ENCODE measurements around the gene ASAP2.

ASAP2 gene

GRCh38 chr2:9201185-9201891 lies 5.3 kb upstream of the ASAP2 start:
- H3K9me3 ChIP-seq (ENCODE audit: severe bottlenecking): no peaks in the 10 kb centered on the region
- no peak overlapping the region for H3K4me3 ChIP-seq (ENCODE audit: low read depth, low read length)
- no peak for TF ChIP-seq CTCF (IDR thresholded peaks at IDR 0.05; ENCODE audit: low read depth, low read length)
- H3K27ac ChIP-seq: no peak overlapping the region
- DNase-seq: no peak
- H3K36me3 ChIP-seq: no peaks in the 10 kb centered on the region
- no peaks in the 10 kb centered on the region for H3K27me3 ChIP-seq (ENCODE audit: insufficient read depth, low read depth, severe bottlenecking)

GRCh38 chr2:9203006-9203405 lies 3.6 kb upstream of the ASAP2 start:
- Histone ChIP-seq H3K27me3 (ENCODE audit: insufficient read depth, low read depth, severe bottlenecking) (no peaks in the 10 kb centered on the region), H3K27ac (no peak overlapping the region), H3K36me3 (no peaks in the 10 kb centered on the region), H3K4me3 (ENCODE audit: low read depth, low read length) (no peak overlapping the region), H3K9me3 (ENCODE audit: severe bottlenecking) (no peaks in the 10 kb centered on the region)
- no peak for TF ChIP-seq CTCF (IDR thresholded peaks at IDR 0.05; ENCODE audit: low read depth, low read length)
- no peak for DNase-seq

- Histone ChIP-seq H3K27ac (no peak overlapping the region), H3K27me3 (ENCODE audit: insufficient read depth, low read depth, severe bottlenecking) (no peaks in the 10 kb centered on the region), H3K36me3 (no peaks in the 10 kb centered on the region), H3K9me3 (ENCODE audit: severe bottlenecking) (no peaks in the 10 kb centered on the region), H3K4me3 (ENCODE audit: low read depth, low read length) (no peak overlapping the region)
- no peak for DNase-seq
- no peak for TF ChIP-seq CTCF (IDR thresholded peaks at IDR 0.05; ENCODE audit: low read depth, low read length)
Observed at GRCh38 chr2:9203876-9204275, 2.7 kb upstream of the ASAP2 start.

- TF ChIP-seq CTCF (IDR thresholded peaks at IDR 0.05; ENCODE audit: low read depth, low read length): no peak
- H3K9me3 ChIP-seq (ENCODE audit: severe bottlenecking): no peaks in the 10 kb centered on the region
- H3K27me3 ChIP-seq (ENCODE audit: insufficient read depth, low read depth, severe bottlenecking): no peaks in the 10 kb centered on the region
- DNase-seq: no peak
- no peak overlapping the region for H3K27ac ChIP-seq
- no peaks in the 10 kb centered on the region for H3K36me3 ChIP-seq
- no peak overlapping the region for H3K4me3 ChIP-seq (ENCODE audit: low read depth, low read length)
Observed at GRCh38 chr2:9204939-9205338, 1.7 kb upstream of the ASAP2 start.

GRCh38 chr2:9205486-9205885 lies 1.1 kb upstream of the ASAP2 start:
- no peaks in the 10 kb centered on the region for H3K9me3 ChIP-seq (ENCODE audit: severe bottlenecking)
- H3K27ac ChIP-seq: no peak overlapping the region
- no peaks in the 10 kb centered on the region for H3K27me3 ChIP-seq (ENCODE audit: insufficient read depth, low read depth, severe bottlenecking)
- no peaks in the 10 kb centered on the region for H3K36me3 ChIP-seq
- TF ChIP-seq CTCF (IDR thresholded peaks at IDR 0.05; ENCODE audit: low read depth, low read length): no peak
- no peak for DNase-seq
- peak overlapping the region; percentile 42 for H3K4me3 ChIP-seq (ENCODE audit: low read depth, low read length)
